ENCODE results near the gene MCFD2. TPM values are rescaled to one million over a fixed set of nuclear protein-coding genes. Genes with fewer than 3 reads are reported as not detected.
A peak's percentile ranks its signal among the peaks of the same experiment; 100 is the strongest.

Gene MCFD2
- total RNA-seq, 1 experiment from 2014 or later = 97.6 TPM

GRCh38 chr2:46870051-46870839 lies 45.4 kb downstream of the MCFD2 start:
- no peak for DNase-seq (ENCODE audit: low read depth in 1 of 2, low spot score in 2 of 2)
- H3K4me1 ChIP-seq (replicated peaks) = peaks cover 44% of the 10 kb centered on the region

GRCh38 chr2:46869621-46870020 lies 46.0 kb downstream of the MCFD2 start:
- Histone ChIP-seq H3K9me3 (replicated peaks) (peaks cover 13% of the 10 kb centered on the region; the same call in 1 of the 2 replicates), H3K4me1 (replicated peaks) (peaks cover 41% of the 10 kb centered on the region), H3K27ac (no peak overlapping the region), H3K27me3 (replicated peaks) (no peaks in the 10 kb centered on the region), H3K4me3 (no peak overlapping the region), H3K36me3 (no peaks in the 10 kb centered on the region)
- DNase-seq (ENCODE audit: low read depth in 1 of 2, low spot score in 2 of 2) = no peak

More at GRCh38 chr2:46870051-46870839, 45.4 kb downstream of the MCFD2 start:
- Histone ChIP-seq H3K9me3 (replicated peaks) (0 out of 2 replicates have a peak, but pooled peaks cover 7% of the 10 kb centered on the region), H3K27me3 (replicated peaks) (no peaks in the 10 kb centered on the region), H3K36me3 (no peaks in the 10 kb centered on the region), H3K4me3 (no peak overlapping the region), H3K27ac (no peak overlapping the region)

- H3K36me3 ChIP-seq = no peaks in the 10 kb centered on the region
- no peak for DNase-seq (ENCODE audit: low read depth in 1 of 2, low spot score in 2 of 2)
- H3K9me3 ChIP-seq (replicated peaks) = peaks cover 17% of the 10 kb centered on the region; the same call in 1 of the 2 replicates
- no peak overlapping the region for H3K27ac ChIP-seq
- no peaks in the 10 kb centered on the region for H3K27me3 ChIP-seq (replicated peaks)
- H3K4me3 ChIP-seq = no peak overlapping the region
- peaks cover 16% of the 10 kb centered on the region for H3K4me1 ChIP-seq (replicated peaks)
Observed at GRCh38 chr2:46866770-46867246, 48.8 kb downstream of the MCFD2 start.

- no peak for DNase-seq (ENCODE audit: low read depth in 1 of 2, low spot score in 2 of 2)
Observed at GRCh38 chr2:46865181-46865970, 50.2 kb downstream of the MCFD2 start.

GRCh38 chr2:46863882-46864281 lies 51.7 kb downstream of the MCFD2 start:
- peaks cover 14% of the 10 kb centered on the region for H3K4me1 ChIP-seq (replicated peaks)
- no peaks in the 10 kb centered on the region for H3K27me3 ChIP-seq (replicated peaks)
- no peak overlapping the region for H3K4me3 ChIP-seq
- H3K9me3 ChIP-seq (replicated peaks) = peaks cover 17% of the 10 kb centered on the region; the same call in 1 of the 2 replicates
- H3K36me3 ChIP-seq = no peaks in the 10 kb centered on the region
- no peak for DNase-seq (ENCODE audit: low read depth in 1 of 2, low spot score in 2 of 2)
- H3K27ac ChIP-seq = no peak overlapping the region

More at GRCh38 chr2:46865181-46865970, 50.2 kb downstream of the MCFD2 start:
- H3K27ac ChIP-seq = no peak overlapping the region
- H3K9me3 ChIP-seq (replicated peaks) = peaks cover 17% of the 10 kb centered on the region; the same call in 1 of the 2 replicates
- H3K36me3 ChIP-seq = no peaks in the 10 kb centered on the region
- H3K4me3 ChIP-seq = no peak overlapping the region
- peaks cover 16% of the 10 kb centered on the region for H3K4me1 ChIP-seq (replicated peaks)
- H3K27me3 ChIP-seq (replicated peaks) = no peaks in the 10 kb centered on the region

- no peak overlapping the region for H3K27ac ChIP-seq
- H3K36me3 ChIP-seq = no peaks in the 10 kb centered on the region
- H3K4me1 ChIP-seq (replicated peaks) = peaks cover 28% of the 10 kb centered on the region
- no peaks in the 10 kb centered on the region for H3K27me3 ChIP-seq (replicated peaks)
- peaks cover 17% of the 10 kb centered on the region; the same call in 1 of the 2 replicates for H3K9me3 ChIP-seq (replicated peaks)
- DNase-seq (ENCODE audit: low read depth in 1 of 2, low spot score in 2 of 2) = no peak
- no peak overlapping the region for H3K4me3 ChIP-seq
Observed at GRCh38 chr2:46862514-46862913, 53.1 kb downstream of the MCFD2 start.

- Histone ChIP-seq H3K9me3 (replicated peaks) (peaks cover 17% of the 10 kb centered on the region; the same call in 1 of the 2 replicates), H3K4me1 (replicated peaks) (peaks cover 34% of the 10 kb centered on the region), H3K27ac (no peak overlapping the region), H3K36me3 (no peaks in the 10 kb centered on the region), H3K27me3 (replicated peaks) (no peaks in the 10 kb centered on the region), H3K4me3 (no peak overlapping the region)
- DNase-seq (ENCODE audit: low read depth in 1 of 2, low spot score in 2 of 2) = no peak
Observed at GRCh38 chr2:46861916-46862315, 53.7 kb downstream of the MCFD2 start.

- peaks cover 51% of the 10 kb centered on the region for H3K4me1 ChIP-seq (replicated peaks)
- DNase-seq (ENCODE audit: low read depth in 1 of 2, low spot score in 2 of 2) = no peak
- H3K27me3 ChIP-seq (replicated peaks) = no peaks in the 10 kb centered on the region
- no peaks in the 10 kb centered on the region for H3K36me3 ChIP-seq
- H3K4me3 ChIP-seq = no peak overlapping the region
- peaks cover 2% of the 10 kb centered on the region; the same call in 1 of the 2 replicates for H3K9me3 ChIP-seq (replicated peaks)
- peak overlapping the region; percentile 86; the same call in 1 of the 2 replicates for H3K27ac ChIP-seq
Observed at GRCh38 chr2:46859482-46859881, 56.1 kb downstream of the MCFD2 start.

GRCh38 chr2:46858702-46859090 lies 56.9 kb downstream of the MCFD2 start:
- 0 out of 2 replicates have a peak, but pooled peaks cover 2% of the 10 kb centered on the region for H3K9me3 ChIP-seq (replicated peaks)
- no peak overlapping the region for H3K4me3 ChIP-seq
- H3K27ac ChIP-seq = peak overlapping the region; percentile 86
- H3K27me3 ChIP-seq (replicated peaks) = no peaks in the 10 kb centered on the region
- H3K36me3 ChIP-seq = no peaks in the 10 kb centered on the region
- H3K4me1 ChIP-seq (replicated peaks) = peaks cover 59% of the 10 kb centered on the region
- DNase-seq (ENCODE audit: low read depth in 1 of 2, low spot score in 2 of 2) = no peak

GRCh38 chr2:46857871-46858701 lies 57.5 kb downstream of the MCFD2 start:
- Histone ChIP-seq H3K27ac (peak overlapping the region; percentile 86), H3K27me3 (replicated peaks) (no peaks in the 10 kb centered on the region), H3K4me1 (replicated peaks) (peaks cover 59% of the 10 kb centered on the region), H3K9me3 (replicated peaks) (0 out of 2 replicates have a peak, but pooled peaks cover 2% of the 10 kb centered on the region), H3K4me3 (no peak overlapping the region), H3K36me3 (no peaks in the 10 kb centered on the region)
- peak; percentile 58 to 81 for DNase-seq (ENCODE audit: low read depth in 1 of 2, low spot score in 2 of 2)

- no peaks in the 10 kb centered on the region for H3K36me3 ChIP-seq
- H3K9me3 ChIP-seq (replicated peaks) = 0 out of 2 replicates have a peak, but pooled peaks cover 2% of the 10 kb centered on the region
- peak overlapping the region; percentile 86 for H3K27ac ChIP-seq
- no peak overlapping the region for H3K4me3 ChIP-seq
- no peaks in the 10 kb centered on the region for H3K27me3 ChIP-seq (replicated peaks)
- DNase-seq (ENCODE audit: low read depth in 1 of 2, low spot score in 2 of 2) = no peak
- peaks cover 73% of the 10 kb centered on the region for H3K4me1 ChIP-seq (replicated peaks)
Observed at GRCh38 chr2:46856336-46856735, 59.3 kb downstream of the MCFD2 start.

- Histone ChIP-seq H3K27me3 (replicated peaks) (no peaks in the 10 kb centered on the region), H3K27ac (peak overlapping the region; percentile 86), H3K36me3 (no peaks in the 10 kb centered on the region), H3K9me3 (replicated peaks) (0 out of 2 replicates have a peak, but pooled peaks cover 2% of the 10 kb centered on the region), H3K4me1 (replicated peaks) (peaks cover 79% of the 10 kb centered on the region), H3K4me3 (no peak overlapping the region)
- no peak for DNase-seq (ENCODE audit: low read depth in 1 of 2, low spot score in 2 of 2)
Observed at GRCh38 chr2:46855805-46856204, 59.8 kb downstream of the MCFD2 start.

GRCh38 chr2:46854260-46854659 lies 61.3 kb downstream of the MCFD2 start:
- Histone ChIP-seq H3K4me3 (no peak overlapping the region), H3K4me1 (replicated peaks) (peaks cover 90% of the 10 kb centered on the region), H3K27me3 (replicated peaks) (no peaks in the 10 kb centered on the region), H3K9me3 (replicated peaks) (0 out of 2 replicates have a peak, but pooled peaks cover 2% of the 10 kb centered on the region), H3K36me3 (no peaks in the 10 kb centered on the region), H3K27ac (peak overlapping the region; percentile 86)
- DNase-seq (ENCODE audit: low read depth in 1 of 2, low spot score in 2 of 2) = no peak
